Smooth muscle cell of the brain vasculature (primary cell): Measurements from ENCODE around the gene BTBD2.

Experiments
- DNase-seq: peaks from one replicate; pipeline ENCODE4 v3.0.0-alpha.2; 2012; ENCODE audit warnings: low read depth, low spot score

BTBD2 gene

GRCh38 chr19:1986357-1987162 lies 29.0 kb downstream of the BTBD2 start:
- DNase-seq: no peak

- DNase-seq: no peak
Observed at GRCh38 chr19:1985588-1986356, 29.7 kb downstream of the BTBD2 start.

- no peak for DNase-seq
Observed at GRCh38 chr19:1984357-1984756, 31.2 kb downstream of the BTBD2 start.

- no peak for DNase-seq
Observed at GRCh38 chr19:1981253-1981652, 34.3 kb downstream of the BTBD2 start.

- DNase-seq: no peak
Observed at GRCh38 chr19:1980809-1981181, 34.7 kb downstream of the BTBD2 start.

GRCh38 chr19:1980091-1980808 lies 35.3 kb downstream of the BTBD2 start:
- DNase-seq: no peak

GRCh38 chr19:1979642-1980041 lies 35.9 kb downstream of the BTBD2 start:
- DNase-seq: no peak

GRCh38 chr19:1979017-1979416 lies 36.5 kb downstream of the BTBD2 start:
- DNase-seq: no peak

GRCh38 chr19:1978346-1978894 lies 37.1 kb downstream of the BTBD2 start:
- no peak for DNase-seq

- no peak for DNase-seq
Observed at GRCh38 chr19:1977120-1977519, 38.4 kb downstream of the BTBD2 start.

- DNase-seq: no peak
Observed at GRCh38 chr19:1975162-1975480, 40.4 kb downstream of the BTBD2 start.

- DNase-seq: no peak
Observed at GRCh38 chr19:1974381-1975161, 40.9 kb downstream of the BTBD2 start.

- DNase-seq: no peak
Observed at GRCh38 chr19:1970806-1971502, 44.6 kb downstream of the BTBD2 start.

GRCh38 chr19:1970003-1970805 lies 45.3 kb downstream of the BTBD2 start:
- no peak for DNase-seq

GRCh38 chr19:1969176-1970002 lies 46.1 kb downstream of the BTBD2 start:
- no peak for DNase-seq

- no peak for DNase-seq
Observed at GRCh38 chr19:1968279-1969175, 47.0 kb downstream of the BTBD2 start.

- no peak for DNase-seq
Observed at GRCh38 chr19:1967087-1967608, 48.4 kb downstream of the BTBD2 start.

GRCh38 chr19:1962674-1963073 lies 52.8 kb downstream of the BTBD2 start:
- no peak for DNase-seq
